Gastroesophageal sphincter (tissue), 3 donors: ENCODE measurements around the gene CIB2.

ENCODE experiments used
- POLR2A ChIP-seq, 2 donors: fragments of 450-650 bp; IDR thresholded peaks; one replicate each; pipeline ENCODE4 v1.6.1; 2017; ENCODE audit warnings: antibody characterized with exemption in 2 of 2, mild to moderate bottlenecking in 2 of 2, moderate library complexity in 1 of 2
- TF ChIP-seq, protein P1 (sequence below), 4 experiments: fragments of 200-600 bp in 2 of 4; fragments of 450-650 bp in 2 of 4; sonication (generic) in 1 of 4; IDR thresholded peaks; one replicate each; pipeline ENCODE4 v1.5.1; 2017 to 2019; ENCODE audit warnings: antibody characterized with exemption in 4 of 4, mild to moderate bottlenecking in 2 of 4, moderate library complexity in 2 of 4

DNA sequence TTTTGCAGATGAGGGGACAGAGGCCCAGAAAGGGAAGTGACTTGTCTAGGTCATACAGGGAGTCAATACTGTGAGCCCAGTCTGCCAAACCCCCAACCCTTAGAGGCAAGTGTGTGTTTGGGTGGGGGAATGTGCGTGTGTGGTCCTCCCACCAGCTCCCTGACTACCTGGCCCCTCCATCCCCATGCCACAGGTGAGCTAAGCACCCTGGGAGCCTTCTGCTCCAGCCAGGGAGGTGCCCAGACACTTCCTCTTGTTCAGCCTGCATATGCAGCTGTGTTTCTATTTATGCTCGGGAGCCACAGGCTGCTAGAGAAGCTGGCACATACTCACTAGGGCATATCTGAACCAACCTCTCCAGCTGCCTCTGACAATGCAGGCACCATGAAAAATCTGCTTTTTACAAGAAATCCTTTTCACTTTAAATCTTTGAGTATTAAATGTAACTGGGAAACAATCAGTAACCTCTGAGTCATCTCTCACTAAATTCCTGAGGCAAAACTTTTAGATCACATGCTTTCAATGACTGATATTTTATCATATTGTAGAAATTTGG lies 74.5 kb downstream of the CIB2 start:
- no peak for TF ChIP-seq POLR2A (IDR thresholded peaks at IDR 0.05)
- TF ChIP-seq, protein P1, sequence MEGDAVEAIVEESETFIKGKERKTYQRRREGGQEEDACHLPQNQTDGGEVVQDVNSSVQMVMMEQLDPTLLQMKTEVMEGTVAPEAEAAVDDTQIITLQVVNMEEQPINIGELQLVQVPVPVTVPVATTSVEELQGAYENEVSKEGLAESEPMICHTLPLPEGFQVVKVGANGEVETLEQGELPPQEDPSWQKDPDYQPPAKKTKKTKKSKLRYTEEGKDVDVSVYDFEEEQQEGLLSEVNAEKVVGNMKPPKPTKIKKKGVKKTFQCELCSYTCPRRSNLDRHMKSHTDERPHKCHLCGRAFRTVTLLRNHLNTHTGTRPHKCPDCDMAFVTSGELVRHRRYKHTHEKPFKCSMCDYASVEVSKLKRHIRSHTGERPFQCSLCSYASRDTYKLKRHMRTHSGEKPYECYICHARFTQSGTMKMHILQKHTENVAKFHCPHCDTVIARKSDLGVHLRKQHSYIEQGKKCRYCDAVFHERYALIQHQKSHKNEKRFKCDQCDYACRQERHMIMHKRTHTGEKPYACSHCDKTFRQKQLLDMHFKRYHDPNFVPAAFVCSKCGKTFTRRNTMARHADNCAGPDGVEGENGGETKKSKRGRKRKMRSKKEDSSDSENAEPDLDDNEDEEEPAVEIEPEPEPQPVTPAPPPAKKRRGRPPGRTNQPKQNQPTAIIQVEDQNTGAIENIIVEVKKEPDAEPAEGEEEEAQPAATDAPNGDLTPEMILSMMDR (IDR thresholded peaks at IDR 0.05), result no peak
